Raji (cell line): ENCODE data around the gene FBXW11.

Experiments used
- POLR2A ChIP-seq: IDR thresholded peaks from 2 replicates; pipeline ENCODE4 v1.6.1; 2011; ENCODE audit warnings: low read depth, low read length, control low read depth; ENCODE audit not compliant: insufficient read depth

The FBXW11 gene

DNA sequence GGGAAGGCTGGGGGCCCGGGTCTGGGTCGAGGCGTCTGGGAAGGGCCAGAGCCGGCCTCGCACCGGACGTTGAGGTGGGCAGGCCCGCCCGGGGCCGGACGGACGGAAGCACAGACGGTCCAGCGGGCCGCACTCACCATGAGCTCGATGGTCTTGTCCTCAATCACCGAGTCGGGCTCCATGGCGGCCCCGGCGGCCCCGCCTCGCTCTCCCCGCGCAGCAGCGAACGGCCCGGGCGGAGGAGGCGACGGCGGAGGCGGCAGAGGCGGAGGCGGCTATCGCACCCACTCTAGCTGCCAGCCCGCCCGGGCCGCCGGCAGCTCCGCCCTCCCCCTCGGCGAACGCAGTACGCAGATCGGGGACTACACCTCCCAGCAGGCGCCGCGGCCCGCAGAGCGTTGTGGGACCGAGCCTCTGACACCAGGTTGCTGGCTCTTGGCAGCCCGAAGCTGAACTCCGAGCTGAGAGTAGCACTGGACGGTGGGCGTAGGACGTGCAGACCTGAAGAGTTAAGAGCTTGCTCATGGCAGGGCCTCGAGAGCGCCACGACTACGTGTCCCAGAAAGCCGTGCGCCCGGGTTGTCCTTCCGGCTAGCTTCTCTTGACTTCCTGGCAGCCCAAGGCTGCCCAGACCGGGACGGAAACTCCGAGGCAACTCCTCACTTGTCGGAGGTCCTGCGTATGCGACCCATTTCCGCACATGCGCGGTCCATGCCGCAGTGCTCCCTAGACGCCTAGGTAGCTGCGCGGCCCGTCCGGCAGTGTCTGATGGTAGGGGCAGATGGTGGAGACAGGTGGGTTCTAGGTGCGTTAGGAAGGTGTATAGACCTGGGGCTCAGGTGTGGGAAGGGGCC lies at the start of gene FBXW11:
Gene FBXW11, minus strand, starts transcription at position 318 of the 854 bp plus-strand sequence. Its CDS starts 136 bp downstream, at position 182.
- TF ChIP-seq POLR2A = peak; percentile 98

DNA sequence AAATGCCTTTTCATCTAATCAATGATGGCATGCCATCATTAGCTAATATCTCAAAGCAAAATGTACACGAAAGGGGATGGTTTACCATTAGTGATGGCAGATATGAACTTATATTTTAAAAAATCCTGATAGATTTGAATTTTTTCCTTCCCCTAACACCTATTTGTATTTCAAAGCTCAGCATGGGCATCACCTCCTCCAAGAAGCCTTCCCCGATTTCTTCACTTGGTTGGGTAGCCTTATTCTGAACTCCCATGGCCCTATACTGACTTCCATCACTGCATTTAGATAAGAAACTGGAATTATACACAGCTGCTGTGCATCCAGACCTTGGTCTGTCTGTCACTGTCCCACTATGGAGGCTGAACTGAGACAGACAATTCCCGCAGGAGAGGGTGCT lies 49.6 kb upstream of the FBXW11 start:
- no peak for TF ChIP-seq POLR2A

DNA sequence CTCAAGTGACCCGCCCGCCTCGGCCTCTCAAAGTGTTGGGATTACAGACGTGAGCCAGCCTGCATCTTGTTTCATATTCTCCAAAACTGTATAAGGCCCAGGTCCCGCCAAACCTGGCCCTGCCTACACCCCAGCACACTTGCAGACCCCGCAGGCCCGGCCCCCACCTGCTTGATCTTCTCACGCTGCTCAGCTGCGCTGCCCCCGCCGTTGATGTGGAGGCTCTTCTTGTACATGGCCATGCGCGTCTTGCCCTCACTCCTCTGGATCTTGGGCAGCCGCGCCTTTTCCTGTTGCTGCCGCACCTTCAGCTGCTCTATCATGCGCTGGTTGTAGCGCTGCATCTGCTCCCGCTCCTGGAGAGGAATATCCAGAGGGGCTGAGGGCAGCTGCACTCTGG lies 49.0 kb upstream of the FBXW11 start:
- no peak for TF ChIP-seq POLR2A

DNA sequence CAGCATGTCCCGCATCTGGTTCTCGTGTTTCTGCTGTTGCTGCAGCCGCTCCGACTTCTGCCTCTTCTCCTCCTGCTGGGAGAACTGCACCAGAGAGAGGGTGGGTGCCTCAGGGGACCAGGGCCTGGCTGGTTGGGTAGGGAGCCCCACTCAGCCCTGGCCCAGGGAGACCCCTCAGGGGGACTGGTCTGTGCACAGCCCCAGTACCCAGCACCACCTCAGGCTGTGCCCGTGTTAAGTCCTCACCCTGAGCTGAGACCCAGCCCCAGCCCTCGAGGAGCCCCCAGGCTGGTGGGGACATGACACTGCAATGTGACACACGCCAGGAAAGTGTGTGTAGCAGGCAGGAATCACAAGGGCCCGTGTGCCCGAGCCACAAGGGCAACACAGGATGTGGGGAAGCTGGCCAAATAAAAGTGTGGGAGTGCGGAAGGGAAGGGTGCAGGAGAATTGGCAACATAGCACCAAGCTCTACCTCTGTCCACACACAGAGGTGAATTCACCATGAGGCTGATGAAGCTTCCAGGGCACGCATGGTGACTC lies 48.2 kb upstream of the FBXW11 start:
- no peak for TF ChIP-seq POLR2A

GRCh38 chr5:172052450-172053236 lies 46.2 kb upstream of the FBXW11 start:
- no peak for TF ChIP-seq POLR2A

DNA sequence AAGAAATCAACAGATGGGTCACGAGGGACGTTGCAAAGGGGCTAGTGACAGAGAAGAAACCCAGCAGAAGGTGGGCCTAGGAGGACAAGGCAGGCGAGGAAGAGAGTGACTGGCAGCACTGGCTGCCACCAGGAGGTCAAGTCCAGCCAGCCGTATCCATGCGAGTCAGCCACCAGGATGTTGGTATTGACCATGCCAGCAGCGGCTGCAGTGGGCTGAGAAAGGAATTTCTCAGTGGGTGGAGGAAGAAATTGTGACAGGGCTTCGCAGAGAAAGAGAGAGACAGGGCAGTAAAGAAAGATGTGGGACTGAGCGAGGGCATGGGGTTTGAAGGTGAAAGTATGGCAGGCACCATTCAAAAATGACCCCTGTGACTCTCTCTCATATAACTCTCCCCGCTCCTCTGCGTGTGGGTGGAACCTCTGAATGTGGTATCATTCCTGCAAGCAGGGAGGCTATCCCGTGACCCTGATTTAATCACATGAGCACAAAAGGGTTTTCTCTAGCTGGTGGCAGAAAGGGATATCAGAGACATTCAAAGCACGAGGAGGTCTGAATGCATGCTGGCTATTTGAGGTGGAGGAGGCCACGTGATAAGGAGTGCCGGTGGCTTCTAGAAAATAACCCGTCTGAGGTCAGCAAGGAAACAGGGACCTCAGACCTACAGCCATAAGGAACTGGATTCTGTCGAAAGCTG lies 45.4 kb upstream of the FBXW11 start:
- no peak for TF ChIP-seq POLR2A

- no peak for TF ChIP-seq POLR2A
Observed at GRCh38 chr5:172050080-172050479, 43.6 kb upstream of the FBXW11 start.

DNA sequence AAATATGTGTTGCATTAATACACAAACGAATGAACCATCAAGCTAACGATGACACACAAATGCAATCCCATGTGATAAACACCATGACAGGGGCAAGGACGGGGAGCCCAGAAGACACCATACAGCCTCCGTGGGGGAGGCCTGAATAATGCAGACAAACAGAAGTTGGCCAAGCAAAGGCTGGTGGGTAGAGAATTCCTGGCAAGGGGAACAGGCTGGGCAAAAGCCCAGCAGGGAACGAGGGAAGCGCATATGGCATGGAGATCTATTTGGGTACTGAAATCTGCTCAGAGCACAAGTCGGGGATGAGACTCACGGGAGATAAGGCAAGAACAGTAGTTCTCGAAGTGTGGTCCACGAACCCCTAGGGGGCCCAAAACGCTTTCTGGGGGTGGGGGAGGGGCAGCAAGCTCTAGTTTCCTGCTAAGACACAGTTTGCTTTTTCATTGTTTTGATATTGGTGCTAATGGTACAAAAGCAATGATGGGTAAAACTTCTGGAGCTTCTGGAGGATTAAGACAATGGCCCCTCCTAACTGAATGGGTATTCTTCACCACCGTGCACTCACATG lies 42.9 kb upstream of the FBXW11 start:
- no peak for TF ChIP-seq POLR2A

GRCh38 chr5:172048539-172049101 lies 42.2 kb upstream of the FBXW11 start:
- TF ChIP-seq POLR2A = no peak

GRCh38 chr5:172048170-172048422 lies 41.7 kb upstream of the FBXW11 start:
- TF ChIP-seq POLR2A = no peak

DNA sequence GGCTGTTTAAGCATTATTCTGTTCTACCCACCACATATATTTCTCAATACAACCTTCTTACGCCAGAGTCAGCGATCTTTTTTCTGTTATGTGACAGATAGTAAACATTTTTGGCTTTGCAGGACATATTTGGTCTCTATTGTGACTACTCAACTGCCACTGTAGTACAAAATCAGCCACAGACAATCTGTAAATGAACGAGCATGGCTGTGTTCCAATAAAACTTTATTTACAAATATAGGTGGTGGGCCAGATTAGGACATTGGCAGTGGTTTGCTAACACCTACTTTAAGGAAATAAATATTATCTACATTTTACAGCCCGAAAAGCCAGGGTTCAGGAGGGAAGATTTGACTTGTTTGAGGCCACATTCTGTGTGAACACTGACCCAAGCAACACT lies 40.2 kb upstream of the FBXW11 start:
- TF ChIP-seq POLR2A = no peak

DNA sequence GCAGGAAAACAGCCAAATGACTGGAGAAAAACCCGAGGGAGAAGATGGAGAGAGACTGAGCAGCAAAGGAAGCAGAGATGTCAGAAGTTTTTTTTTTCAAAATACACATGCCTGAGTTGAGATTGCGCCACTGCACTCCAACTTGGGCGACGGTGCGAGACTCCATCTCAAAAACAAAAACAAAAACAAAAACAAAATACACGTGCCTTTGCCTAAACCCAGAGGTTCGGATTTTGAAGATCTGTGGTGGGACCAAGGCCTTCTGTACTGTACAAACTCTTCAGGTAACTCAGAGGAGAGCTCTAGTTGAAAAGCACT lies 38.8 kb upstream of the FBXW11 start:
- TF ChIP-seq POLR2A = no peak

GRCh38 chr5:172044631-172045314 lies 38.3 kb upstream of the FBXW11 start:
- TF ChIP-seq POLR2A = no peak

GRCh38 chr5:172043865-172044264 lies 37.4 kb upstream of the FBXW11 start:
- no peak for TF ChIP-seq POLR2A

DNA sequence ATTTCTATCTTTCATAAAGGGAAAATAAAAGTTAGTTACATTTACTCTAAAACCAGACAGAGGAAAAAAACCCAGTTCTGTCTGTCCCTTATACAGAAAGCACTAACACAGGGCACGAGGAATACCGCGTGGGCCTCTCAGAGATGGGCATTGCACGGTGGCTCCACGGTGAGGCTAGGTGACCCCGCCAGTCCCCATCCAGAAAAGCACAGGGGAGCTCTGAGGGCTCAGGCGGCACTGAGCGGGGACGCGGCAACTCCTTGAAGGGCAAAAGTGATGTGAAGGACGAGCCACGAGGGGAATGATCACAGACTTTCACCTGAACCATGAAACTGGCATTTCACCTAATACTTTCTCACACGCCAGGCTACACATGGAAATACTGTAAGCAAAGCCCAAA lies 35.7 kb upstream of the FBXW11 start:
- TF ChIP-seq POLR2A = no peak

- no peak for TF ChIP-seq POLR2A
Observed at GRCh38 chr5:172038167-172038566, 31.7 kb upstream of the FBXW11 start.
